AG10803 (cell line): ENCODE data around the gene MTHFS.
A peak's percentile ranks its signal among the peaks of the same experiment; 100 is the strongest.
"Not testable (repeated sequence)": the region's sequence is repeated elsewhere in the genome, so short reads cannot be mapped to it uniquely, and the experiment has no call there.

Experiments used
- DNase-seq: peaks from one replicate; pipeline ENCODE4 v3.0.0; 2010; ENCODE audit warnings: low read depth
- H3K4me3 ChIP-seq: 2 replicates; pipeline ENCODE4 v1.5.1; 2011; ENCODE audit warnings: mild to moderate bottlenecking, low read length, control low read depth
- CTCF ChIP-seq: conservative IDR thresholded peaks from 2 replicates; pipeline ENCODE4 v1.5.1; 2011; ENCODE audit warnings: mild to moderate bottlenecking, low read length, control low read depth, inconsistent platforms

Gene MTHFS

GRCh38 chr15:79896634-79897379 lies at the start of gene MTHFS:
Gene MTHFS, minus strand, starts transcription at chr15:79897014. Its CDS starts 26 bp downstream, at chr15:79896988.
- peak; percentile 72 for DNase-seq
- TF ChIP-seq CTCF = peak; percentile 32
- peak within 1 kb of the TSS; percentile 87 for H3K4me3 ChIP-seq

- no peak for DNase-seq
- no peak overlapping the region for H3K4me3 ChIP-seq
- no peak for TF ChIP-seq CTCF
Measured at GRCh38 chr15:79944622-79945021, 47.8 kb upstream of the MTHFS start.

GRCh38 chr15:79943820-79944219 lies 47.0 kb upstream of the MTHFS start:
- no peak for DNase-seq
- no peak overlapping the region for H3K4me3 ChIP-seq
- no peak for TF ChIP-seq CTCF

GRCh38 chr15:79942741-79943481 lies 46.1 kb upstream of the MTHFS start:
- TF ChIP-seq CTCF = no peak
- DNase-seq = no peak
- no peak overlapping the region for H3K4me3 ChIP-seq

GRCh38 chr15:79939399-79939798 lies 42.6 kb upstream of the MTHFS start:
- no peak overlapping the region for H3K4me3 ChIP-seq
- TF ChIP-seq CTCF = no peak
- DNase-seq = no peak

GRCh38 chr15:79938143-79938542 lies 41.3 kb upstream of the MTHFS start:
- TF ChIP-seq CTCF = no peak
- no peak for DNase-seq
- H3K4me3 ChIP-seq = no peak overlapping the region

GRCh38 chr15:79935556-79936201 lies 38.9 kb upstream of the MTHFS start:
- DNase-seq, H3K4me3 ChIP-seq: not testable (repeated sequence)
